GM18505 (cell line): Measurements from ENCODE around the gene ARHGEF28.

ENCODE experiments used
- ATAC-seq: cut with Tn5 transposase; IDR thresholded peaks from one replicate; pipeline ENCODE4 v1.9.1; 2021; ENCODE audit not compliant: unreplicated experiment
- POLR2A ChIP-seq: IDR thresholded peaks from 4 replicates; pipeline ENCODE4 v1.6.1; 2011; ENCODE audit warnings: borderline replicate concordance; ENCODE audit not compliant: insufficient read depth, insufficient read length; ENCODE audit errors: extremely low read depth

Gene ARHGEF28

GRCh38 chr5:73966451-73966850 lies 340.5 kb downstream of the ARHGEF28 start:
- ATAC-seq, result no peak
- no peak for TF ChIP-seq POLR2A

- no peak for ATAC-seq
- no peak for TF ChIP-seq POLR2A
Measured at GRCh38 chr5:73967347-73967746, 341.4 kb downstream of the ARHGEF28 start.

GRCh38 chr5:73968246-73968645 lies 342.2 kb downstream of the ARHGEF28 start:
- TF ChIP-seq POLR2A, result no peak
- ATAC-seq, result no peak

- TF ChIP-seq POLR2A, result no peak
Measured at GRCh38 chr5:73968729-73969128, 342.7 kb downstream of the ARHGEF28 start.

GRCh38 chr5:73969195-73970036 lies 343.4 kb downstream of the ARHGEF28 start:
- ATAC-seq, result no peak

More at GRCh38 chr5:73968729-73969128, 342.7 kb downstream of the ARHGEF28 start:
- no peak for ATAC-seq

GRCh38 chr5:73971326-73971725 lies 345.3 kb downstream of the ARHGEF28 start:
- TF ChIP-seq POLR2A, result no peak
- ATAC-seq, result no peak

More at GRCh38 chr5:73969195-73970036, 343.4 kb downstream of the ARHGEF28 start:
- no peak for TF ChIP-seq POLR2A

GRCh38 chr5:73973135-73973534 lies 347.1 kb downstream of the ARHGEF28 start:
- TF ChIP-seq POLR2A, result no peak
- no peak for ATAC-seq

- no peak for ATAC-seq
- no peak for TF ChIP-seq POLR2A
Measured at GRCh38 chr5:73974871-73975360, 348.9 kb downstream of the ARHGEF28 start.

- TF ChIP-seq POLR2A, result no peak
- ATAC-seq, result no peak
Measured at GRCh38 chr5:73975845-73976244, 349.8 kb downstream of the ARHGEF28 start.

- ATAC-seq, result no peak
- TF ChIP-seq POLR2A, result no peak
Measured at GRCh38 chr5:73977146-73977545, 351.1 kb downstream of the ARHGEF28 start.

- ATAC-seq, result no peak
- TF ChIP-seq POLR2A, result no peak
Measured at GRCh38 chr5:73979321-73979720, 353.3 kb downstream of the ARHGEF28 start.

GRCh38 chr5:73981704-73982103 lies 355.7 kb downstream of the ARHGEF28 start:
- no peak for TF ChIP-seq POLR2A
- no peak for ATAC-seq

- no peak for ATAC-seq
- no peak for TF ChIP-seq POLR2A
Measured at GRCh38 chr5:73983644-73984043, 357.6 kb downstream of the ARHGEF28 start.

GRCh38 chr5:73985145-73985544 lies 359.1 kb downstream of the ARHGEF28 start:
- no peak for ATAC-seq
- TF ChIP-seq POLR2A, result no peak
